Colonic mucosa (tissue), 4 donors: ENCODE measurements around the gene MTRFR. TPM values are rescaled to one million over a fixed set of nuclear protein-coding genes. Genes with fewer than 3 reads are reported as not detected.

ENCODE experiments used
- DNase-seq: peaks from one replicate; pipeline ENCODE4 v3.0.0-alpha.2; 2020
- H3K27ac ChIP-seq: fragments of 200-600 bp; one replicate; pipeline ENCODE4 v1.8.0; 2021
- H3K27me3 ChIP-seq: fragments of 200-600 bp; one replicate; pipeline ENCODE4 v1.8.0; 2021
- H3K36me3 ChIP-seq: fragments of 200-600 bp; one replicate; pipeline ENCODE4 v1.8.0; 2021
- H3K4me1 ChIP-seq: fragments of 200-600 bp; one replicate; pipeline ENCODE4 v1.8.0; 2021; ENCODE audit warnings: mild to moderate bottlenecking
- H3K4me3 ChIP-seq: fragments of 200-600 bp; one replicate; pipeline ENCODE4 v1.8.0; 2021
- H3K9ac ChIP-seq, 2 donors: one replicate each; pipeline ENCODE4 v1.7.0; 2013; ENCODE audit warnings: control low read depth in 2 of 2, low read depth in 2 of 2, low read length in 2 of 2
- H3K9me3 ChIP-seq: fragments of 200-600 bp; one replicate; pipeline ENCODE4 v1.8.0; 2021
- CTCF ChIP-seq: fragments of 200-600 bp; IDR thresholded peaks from one replicate; pipeline ENCODE4 v1.8.0; 2022; ENCODE audit warnings: antibody characterized with exemption, mild to moderate bottlenecking
- intact Hi-C: fragments of 100-400 bp; cut with DNase I; formaldehyde crosslinking; loops from one replicate; pipeline ENCODE4 v1.14.1; 2022
- total RNA-seq, 2 donors: library from RNA; stranded (reverse); fragmentation: NEBNext Ultra II Directional in 1 of 2; extraction: Animal tissue kit (Norgen Biotek cat#: 25700) in 1 of 2; gene quantifications; one replicate each; pipeline ENCODE4 v1.2.1, GENCODE V29; 2021
- donor health status: healthy.
- donor health status: DM: no; HTN: no; CAD: no.
- donor health status: DM: no; HTN: no; CAD: no.

Gene MTRFR
- total RNA-seq, 2 donors from 2014 or later = 10.6 to 17.4 TPM

- TF ChIP-seq CTCF = no peak
- Histone ChIP-seq H3K9me3 (no peaks in the 10 kb centered on the region), H3K4me1 (no peaks in the 10 kb centered on the region), H3K27me3 (no peaks in the 10 kb centered on the region), H3K9ac (peak overlapping the region; percentile 67 to 98), H3K36me3 (no peaks in the 10 kb centered on the region), H3K27ac (peak overlapping the region; percentile 85), H3K4me3 (peak overlapping the region; percentile 75)
- no peak for DNase-seq
- intact Hi-C loops = loop anchor here (10.0 kb wide), 2 partner anchors 78 to 368 kb away; partner anchors contain the start of gene PITPNM2
These were observed 797 bp upstream of the MTRFR start for GRCh38 chr12:123232472-123232806.

GRCh38 chr12:123233505-123234308 lies 471 bp downstream of the MTRFR start:
- H3K9ac ChIP-seq = peak overlapping the region; percentile 85 to 98
- H3K27ac ChIP-seq = peak overlapping the region; percentile 85
- H3K4me1 ChIP-seq = no peaks in the 10 kb centered on the region
- intact Hi-C loops = loop anchor here (10.0 kb wide), 2 partner anchors 79 to 369 kb away; partner anchors contain the start of gene PITPNM2
- peak overlapping the region; percentile 75 for H3K4me3 ChIP-seq
- no peaks in the 10 kb centered on the region for H3K36me3 ChIP-seq
- H3K27me3 ChIP-seq = no peaks in the 10 kb centered on the region
- no peaks in the 10 kb centered on the region for H3K9me3 ChIP-seq
- DNase-seq = no peak
- no peak for TF ChIP-seq CTCF

GRCh38 chr12:123237646-123238329 lies 4.6 kb downstream of the MTRFR start:
- peak; percentile 80 for TF ChIP-seq CTCF
- intact Hi-C loops = loop anchor here (5.0 to 10.0 kb wide), 4 partner anchors 83 to 373 kb away; partner anchors contain the start of genes ARL6IP4 and PITPNM2
- H3K9me3 ChIP-seq = no peaks in the 10 kb centered on the region

GRCh38 chr12:123238330-123238682 lies 5.1 kb downstream of the MTRFR start:
- no peaks in the 10 kb centered on the region for H3K27me3 ChIP-seq
- no peak for DNase-seq
- H3K9ac ChIP-seq = no peak overlapping the region
- no peak overlapping the region for H3K4me3 ChIP-seq
- no peaks in the 10 kb centered on the region for H3K36me3 ChIP-seq
- intact Hi-C loops = loop anchor here (5.0 to 10.0 kb wide), 4 partner anchors 84 to 374 kb away; partner anchors contain the start of genes ARL6IP4 and PITPNM2
- H3K9me3 ChIP-seq = no peaks in the 10 kb centered on the region
- H3K27ac ChIP-seq = no peak overlapping the region
- H3K4me1 ChIP-seq = no peaks in the 10 kb centered on the region
- TF ChIP-seq CTCF = no peak

More at GRCh38 chr12:123237646-123238329, 4.6 kb downstream of the MTRFR start:
- no peak overlapping the region for H3K4me3 ChIP-seq
- no peaks in the 10 kb centered on the region for H3K27me3 ChIP-seq
- no peaks in the 10 kb centered on the region for H3K36me3 ChIP-seq
- no peaks in the 10 kb centered on the region for H3K4me1 ChIP-seq
- H3K9ac ChIP-seq = no peak overlapping the region
- DNase-seq = peak; percentile 75
- H3K27ac ChIP-seq = no peak overlapping the region

GRCh38 chr12:123238961-123239360 lies 5.7 kb downstream of the MTRFR start:
- no peak for DNase-seq
- Histone ChIP-seq H3K27me3 (no peaks in the 10 kb centered on the region), H3K9me3 (no peaks in the 10 kb centered on the region), H3K36me3 (no peaks in the 10 kb centered on the region), H3K27ac (no peak overlapping the region), H3K4me3 (no peak overlapping the region), H3K9ac (no peak overlapping the region), H3K4me1 (no peaks in the 10 kb centered on the region)
- intact Hi-C loops = loop anchor here (5.0 to 10.0 kb wide), 4 partner anchors 84 to 374 kb away; partner anchors contain the start of genes ARL6IP4 and PITPNM2
- no peak for TF ChIP-seq CTCF
